H9 (cell line): ENCODE data around the gene CHDH. TPM values are rescaled to one million over a fixed set of nuclear protein-coding genes. Genes with fewer than 3 reads are reported as not detected.

ENCODE experiments used
- DNase-seq: peaks from one replicate; pipeline ENCODE4 v3.0.0-alpha.2; 2017
- H2AFZ ChIP-seq: one replicate; pipeline ENCODE4 v1.6.1; 2013; ENCODE audit warnings: mild to moderate bottlenecking, low read length, control low read depth, moderate library complexity
- H2AK5ac ChIP-seq: 2 replicates; pipeline ENCODE4 v1.6.1; 2013; ENCODE audit warnings: low read length, control low read depth, mixed read lengths; ENCODE audit not compliant: insufficient read length
- H2BK120ac ChIP-seq: one replicate; pipeline ENCODE4 v1.6.1; 2013; ENCODE audit warnings: low read depth, mild to moderate bottlenecking, low read length, control low read depth, inconsistent platforms; ENCODE audit not compliant: poor library complexity, severe bottlenecking
- H2BK12ac ChIP-seq: 2 replicates; pipeline ENCODE4 v1.6.1; 2013; ENCODE audit warnings: low read length, control low read depth, mixed read lengths, low read depth; ENCODE audit not compliant: insufficient read length
- H2BK15ac ChIP-seq: 2 replicates; pipeline ENCODE4 v1.6.1; 2013; ENCODE audit warnings: low read depth, low read length, control low read depth
- H2BK20ac ChIP-seq: one replicate; pipeline ENCODE4 v1.6.1; 2013; ENCODE audit warnings: low read depth, mild to moderate bottlenecking, low read length, control low read depth, inconsistent platforms; ENCODE audit not compliant: poor library complexity, severe bottlenecking
- H2BK5ac ChIP-seq: 2 replicates; pipeline ENCODE4 v1.6.1; 2013; ENCODE audit warnings: low read length, control low read depth, mixed read lengths; ENCODE audit not compliant: insufficient read length
- H3K14ac ChIP-seq: 2 replicates; pipeline ENCODE4 v1.6.1; 2013; ENCODE audit warnings: low read length, control low read depth; ENCODE audit not compliant: insufficient read depth
- H3K18ac ChIP-seq: 2 replicates; pipeline ENCODE4 v1.6.1; 2013; ENCODE audit warnings: low read depth, mild to moderate bottlenecking, mixed read lengths, low read length, control low read depth; ENCODE audit not compliant: insufficient read length
- H3K23ac ChIP-seq: 2 replicates; pipeline ENCODE4 v1.6.1; 2013; ENCODE audit warnings: low read length, control low read depth, mixed read lengths, low read depth; ENCODE audit not compliant: insufficient read length
- H3K23me2 ChIP-seq: 2 replicates; pipeline ENCODE4 v1.6.1; 2013; ENCODE audit warnings: low read depth, mild to moderate bottlenecking, mixed read lengths, low read length, control low read depth; ENCODE audit not compliant: insufficient read length, poor library complexity, severe bottlenecking
- H3K27ac ChIP-seq: 2 replicates; pipeline ENCODE4 v1.5.1; 2013; ENCODE audit warnings: low read length, control low read depth, mixed read lengths, low read depth; ENCODE audit not compliant: insufficient read length
- H3K27me3 ChIP-seq: 2 replicates; pipeline ENCODE4 v1.6.1; 2013; ENCODE audit warnings: low read length, control low read depth, inconsistent platforms; ENCODE audit not compliant: insufficient read depth
- H3K4ac ChIP-seq: 2 replicates; pipeline ENCODE4 v1.6.1; 2013; ENCODE audit warnings: low read depth, mild to moderate bottlenecking, control low read depth, inconsistent platforms, low read length, moderate library complexity
- H3K4me1 ChIP-seq: 2 replicates; pipeline ENCODE4 v1.6.1; 2013; ENCODE audit warnings: low read length, control low read depth, inconsistent platforms; ENCODE audit not compliant: insufficient read depth
- H3K4me2 ChIP-seq: 2 replicates; pipeline ENCODE4 v1.6.1; 2013; ENCODE audit warnings: low read length, control low read depth, mixed read lengths; ENCODE audit not compliant: insufficient read length, insufficient read depth
- H3K56ac ChIP-seq: 2 replicates; pipeline ENCODE4 v1.6.1; 2013; ENCODE audit warnings: low read depth, mild to moderate bottlenecking, mixed read lengths, low read length, control low read depth; ENCODE audit not compliant: insufficient read length
- H3K79me1 ChIP-seq: 2 replicates; pipeline ENCODE4 v1.6.1; 2013; ENCODE audit warnings: low read depth, mild to moderate bottlenecking, moderate library complexity, low read length, control low read depth, inconsistent platforms; ENCODE audit not compliant: insufficient read depth, poor library complexity, severe bottlenecking
- H3K79me2 ChIP-seq: 2 replicates; pipeline ENCODE4 v1.6.1; 2013; ENCODE audit warnings: low read length, control low read depth, inconsistent platforms; ENCODE audit not compliant: insufficient read depth
- H3K9ac ChIP-seq: 2 replicates; pipeline ENCODE4 v1.6.1; 2013; ENCODE audit warnings: low read length, control low read depth, mixed read lengths; ENCODE audit not compliant: insufficient read length; ENCODE audit errors: extremely low read depth
- H3K9me3 ChIP-seq: one replicate; pipeline ENCODE4 v1.6.1; 2013; ENCODE audit warnings: low read depth, low read length, inconsistent platforms; ENCODE audit not compliant: control insufficient read depth
- H3T11ph ChIP-seq: one replicate; pipeline ENCODE4 v1.6.1; 2013; ENCODE audit warnings: mild to moderate bottlenecking, low read length, control low read depth, inconsistent platforms
- H4K20me1 ChIP-seq: one replicate; pipeline ENCODE4 v1.6.1; 2013; ENCODE audit not compliant: control insufficient read depth, insufficient read length, insufficient read depth
- H4K5ac ChIP-seq: 2 replicates; pipeline ENCODE4 v1.6.1; 2013; ENCODE audit warnings: low read depth, mild to moderate bottlenecking, mixed read lengths, low read length, control low read depth; ENCODE audit not compliant: insufficient read length
- H4K8ac ChIP-seq: replicated peaks from 2 replicates; pipeline ENCODE4 v1.6.1; 2013; ENCODE audit warnings: low read length, control low read depth, mixed read lengths, low read depth; ENCODE audit not compliant: insufficient read length
- H4K91ac ChIP-seq: 2 replicates; pipeline ENCODE4 v1.6.1; 2013; ENCODE audit warnings: low read depth, mild to moderate bottlenecking, moderate library complexity, mixed read lengths, low read length, control low read depth; ENCODE audit not compliant: insufficient read length
- H3K27ac Mint-ChIP-seq, 3 experiments: 2 replicates in 2 of 3; 3 replicates in 1 of 3; pipeline ENCODE4 v1.8.0; 2020 to 2021; ENCODE audit warnings: mixed read lengths in 3 of 3, mild to moderate bottlenecking in 1 of 3, moderate library complexity in 1 of 3
- H3K27me3 Mint-ChIP-seq: 2 replicates; pipeline ENCODE4 v1.8.0; 2021; ENCODE audit warnings: low read depth, mild to moderate bottlenecking, moderate library complexity, mixed read lengths
- H3K36me3 Mint-ChIP-seq, 3 experiments: 2 replicates in 2 of 3; 3 replicates in 1 of 3; pipeline ENCODE4 v1.8.0; 2020 to 2021; ENCODE audit warnings: low read depth in 3 of 3, mixed read lengths in 3 of 3; ENCODE audit not compliant: insufficient read depth in 1 of 3
- H3K4me1 Mint-ChIP-seq, 2 experiments: 2 replicates each; pipeline ENCODE4 v1.8.0; 2020; ENCODE audit warnings: mixed read lengths in 2 of 2
- H3K4me3 Mint-ChIP-seq, 2 experiments: 2 replicates in 1 of 2; 3 replicates in 1 of 2; pipeline ENCODE4 v1.8.0; 2020 to 2021; ENCODE audit warnings: mild to moderate bottlenecking in 2 of 2, mixed read lengths in 2 of 2, moderate library complexity in 1 of 2
- H3K9me3 Mint-ChIP-seq, 2 experiments: 2 replicates in 1 of 2; 3 replicates in 1 of 2; pipeline ENCODE4 v1.8.0; 2020; ENCODE audit warnings: mild to moderate bottlenecking in 2 of 2, mixed read lengths in 2 of 2, moderate library complexity in 1 of 2
- CTCF ChIP-seq: fragments of 200-600 bp; sonication (generic); conservative IDR thresholded peaks from 3 replicates; pipeline ENCODE4 v1.8.0; 2021; ENCODE audit warnings: antibody characterized with exemption, mild to moderate bottlenecking
- WGBS: extraction: QIAGEN DNeasy Blood & Tissue Kit; methylation state at CpG from one replicate; pipeline ENCODE4 v1.1.7; 2013; ENCODE audit warnings: missing lambda C conversion rate, low lambda C conversion rate, mixed read lengths; ENCODE audit not compliant: insufficient read length; ENCODE audit errors: extremely low coverage; 5-methylcytosine and 5-hydroxymethylcytosine counted together
- total RNA-seq: library from RNA; stranded (reverse); gene quantifications from 2 replicates; pipeline ENCODE4 v1.2.1, GENCODE V29; 2021

CHDH gene
- total RNA-seq, 1 experiment from 2014 or later: 11.0 TPM

- Histone ChIP-seq H4K91ac (no peak overlapping the region), H4K20me1 (no peaks in the 10 kb centered on the region), H3K79me2 (no peaks in the 10 kb centered on the region), H3K79me1 (no peaks in the 10 kb centered on the region), H3T11ph (no peak overlapping the region), H2BK20ac (no peak overlapping the region), H4K8ac (no peak overlapping the region), H2BK5ac (no peak overlapping the region), H3K18ac (no peak overlapping the region), H3K4me2 (no peak overlapping the region), H3K27me3 (no peaks in the 10 kb centered on the region), H3K14ac (peak overlapping the region; percentile 42; the same call in 1 of the 2 replicates), H3K9ac (no peak overlapping the region), H3K23me2 (no peaks in the 10 kb centered on the region), H2AFZ (no peak overlapping the region), H4K5ac (no peak overlapping the region), H3K4me1 (no peaks in the 10 kb centered on the region; the same call in 1 of the 2 replicates), H2AK5ac (no peak overlapping the region), H3K4ac (no peak overlapping the region), H2BK12ac (no peak overlapping the region), H3K56ac (no peak overlapping the region), H3K27ac (no peak overlapping the region), H2BK120ac (no peak overlapping the region), H3K23ac (no peak overlapping the region), H3K9me3 (no peaks in the 10 kb centered on the region), H2BK15ac (no peak overlapping the region)
- DNase-seq: peak; percentile 57
- Mint-ChIP-seq H3K27me3 (no peaks in the 10 kb centered on the region; the same call in 1 of the 2 replicates), H3K36me3 (no peaks in the 10 kb centered on the region), H3K9me3 (no peaks in the 10 kb centered on the region), H3K4me1 (peaks cover 14 to 18% of the 10 kb centered on the region in 2 experiments), H3K27ac (no peak overlapping the region), H3K4me3 (no peak overlapping the region)
- no peak for TF ChIP-seq CTCF
- no CpG with 5 or more reads among the region's 14 CpGs for WGBS
Observed at GRCh38 chr3:53804697-53805462, 41.3 kb downstream of the CHDH start.
